Coronary artery (tissue), 2 donors: ENCODE data around the gene CPZ.
"Not testable (repeated sequence)": the region's sequence is repeated elsewhere in the genome, so short reads cannot be mapped to it uniquely, and the experiment has no call there.

Experiments
- DNase-seq: peaks from one replicate; pipeline ENCODE4 v3.0.0-alpha.2; 2017; ENCODE audit warnings: low spot score
- H3K27ac ChIP-seq, 2 donors: fragments of 200-600 bp; sonication (generic); one replicate each; pipeline ENCODE4 v1.5.1; 2016 to 2019
- H3K4me3 ChIP-seq: fragments of 200-600 bp; sonication (generic); 2 replicates; pipeline ENCODE4 v1.5.1; 2016; ENCODE audit warnings: mild to moderate bottlenecking, moderate library complexity
- TF ChIP-seq, protein P1 (sequence below): fragments of 200-600 bp; sonication (generic); IDR thresholded peaks from one replicate; pipeline ENCODE4 v1.5.1; 2019; ENCODE audit warnings: antibody characterized with exemption

The CPZ gene

DNA sequence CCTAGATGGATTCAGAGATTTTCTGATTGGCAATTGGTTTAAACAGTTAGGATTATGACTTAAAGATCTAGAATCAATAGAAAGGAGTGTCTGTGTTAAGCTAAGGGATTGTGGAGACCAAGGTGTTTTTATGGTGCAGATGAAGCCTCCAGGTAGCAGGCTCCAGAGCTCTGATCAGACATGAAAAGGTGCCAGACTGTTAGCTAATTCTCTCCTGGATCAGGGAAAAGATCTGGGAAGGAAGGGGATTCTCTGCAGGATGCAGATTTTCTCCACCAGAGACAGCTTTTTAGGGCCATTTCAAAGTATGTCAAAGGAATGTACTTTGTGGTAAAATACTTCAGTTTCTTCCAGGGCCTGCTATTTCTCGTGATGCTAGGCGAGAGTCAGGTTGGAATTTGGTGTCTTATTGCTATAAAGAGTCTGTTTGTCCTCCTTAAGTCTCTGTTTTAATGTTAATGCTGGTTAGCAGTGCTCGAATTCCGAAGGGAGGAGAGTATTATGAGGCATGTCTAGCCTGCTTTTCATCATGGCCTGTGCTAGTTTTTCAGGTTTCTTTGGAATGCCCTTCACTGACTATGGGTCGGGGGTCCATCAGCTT lies 24.4 kb upstream of the CPZ start:
- DNase-seq, result no peak
- no peak overlapping the region for H3K4me3 ChIP-seq
- TF ChIP-seq, protein P1, sequence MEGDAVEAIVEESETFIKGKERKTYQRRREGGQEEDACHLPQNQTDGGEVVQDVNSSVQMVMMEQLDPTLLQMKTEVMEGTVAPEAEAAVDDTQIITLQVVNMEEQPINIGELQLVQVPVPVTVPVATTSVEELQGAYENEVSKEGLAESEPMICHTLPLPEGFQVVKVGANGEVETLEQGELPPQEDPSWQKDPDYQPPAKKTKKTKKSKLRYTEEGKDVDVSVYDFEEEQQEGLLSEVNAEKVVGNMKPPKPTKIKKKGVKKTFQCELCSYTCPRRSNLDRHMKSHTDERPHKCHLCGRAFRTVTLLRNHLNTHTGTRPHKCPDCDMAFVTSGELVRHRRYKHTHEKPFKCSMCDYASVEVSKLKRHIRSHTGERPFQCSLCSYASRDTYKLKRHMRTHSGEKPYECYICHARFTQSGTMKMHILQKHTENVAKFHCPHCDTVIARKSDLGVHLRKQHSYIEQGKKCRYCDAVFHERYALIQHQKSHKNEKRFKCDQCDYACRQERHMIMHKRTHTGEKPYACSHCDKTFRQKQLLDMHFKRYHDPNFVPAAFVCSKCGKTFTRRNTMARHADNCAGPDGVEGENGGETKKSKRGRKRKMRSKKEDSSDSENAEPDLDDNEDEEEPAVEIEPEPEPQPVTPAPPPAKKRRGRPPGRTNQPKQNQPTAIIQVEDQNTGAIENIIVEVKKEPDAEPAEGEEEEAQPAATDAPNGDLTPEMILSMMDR, result no peak
- H3K27ac ChIP-seq, result no peak overlapping the region

DNA sequence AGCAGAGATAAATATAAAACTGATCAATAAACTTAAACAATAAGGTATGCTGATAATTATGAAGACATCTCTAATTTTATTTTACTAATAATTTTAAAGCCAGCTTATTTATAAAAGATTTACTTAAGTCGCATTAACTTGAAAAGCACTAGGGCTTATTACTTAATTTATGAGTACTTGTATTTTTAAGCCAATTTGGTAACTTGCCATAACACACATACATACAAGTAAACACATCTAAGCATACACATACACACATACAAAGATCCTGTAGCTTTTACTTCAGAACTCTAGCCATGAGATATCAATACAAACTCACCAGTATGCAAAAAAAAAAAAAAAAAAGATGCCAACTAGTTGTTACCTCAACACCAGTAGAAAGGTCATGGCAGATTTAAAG lies 22.4 kb upstream of the CPZ start:
- no peak for DNase-seq
- H3K4me3 ChIP-seq, result no peak overlapping the region
- H3K27ac ChIP-seq, result no peak overlapping the region
- TF ChIP-seq, protein P1, result no peak

DNA sequence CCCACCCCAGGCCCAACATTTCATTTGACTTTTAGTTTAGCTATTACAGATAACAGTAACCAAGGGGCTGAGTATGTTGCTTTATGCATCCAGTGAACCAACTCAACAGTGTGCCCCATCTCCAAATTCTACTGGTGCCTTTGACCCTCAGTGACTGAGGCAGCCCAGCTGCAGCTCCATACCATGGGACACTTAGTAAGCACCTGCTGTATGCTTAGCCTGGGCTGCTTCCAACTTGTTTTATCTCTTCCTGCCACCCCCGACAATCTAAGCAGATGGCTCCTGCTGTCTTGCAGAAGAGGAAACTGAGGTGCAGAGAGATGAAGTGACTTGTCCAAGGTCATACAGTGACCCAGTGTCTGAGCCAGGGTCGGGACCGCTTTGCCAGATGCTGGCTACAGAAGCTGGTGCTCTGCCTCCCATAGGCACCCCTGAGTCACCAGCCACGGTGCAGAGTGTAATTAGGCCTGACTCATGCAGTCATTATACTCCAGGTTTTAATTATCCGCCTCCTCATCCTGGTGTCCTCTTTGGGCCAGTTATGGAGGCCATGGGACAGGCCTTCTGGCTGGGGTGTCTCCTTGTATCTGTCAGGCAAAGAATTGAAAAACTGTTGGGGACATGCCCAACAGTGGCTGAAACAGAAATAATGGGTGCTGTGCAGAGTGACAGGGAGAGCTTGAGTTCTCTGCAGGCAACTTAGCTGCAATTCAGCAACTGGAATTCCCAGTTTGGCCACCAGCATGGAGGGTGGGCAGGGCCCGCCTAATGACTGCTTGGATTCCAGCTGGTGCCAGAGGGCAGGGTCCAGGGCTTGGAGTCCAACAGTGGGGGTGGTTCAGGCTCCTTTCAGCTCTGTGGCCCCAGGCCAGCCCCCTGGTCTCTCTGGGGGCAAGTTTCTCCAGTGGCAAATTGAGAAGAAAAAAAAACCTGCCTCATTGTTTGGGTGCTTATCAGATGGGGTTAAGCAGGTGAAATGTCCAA lies 20.6 kb upstream of the CPZ start:
- no peak for DNase-seq
- Histone ChIP-seq H3K4me3 (no peak overlapping the region), H3K27ac (no peak overlapping the region)
- TF ChIP-seq, protein P1, result no peak

DNA sequence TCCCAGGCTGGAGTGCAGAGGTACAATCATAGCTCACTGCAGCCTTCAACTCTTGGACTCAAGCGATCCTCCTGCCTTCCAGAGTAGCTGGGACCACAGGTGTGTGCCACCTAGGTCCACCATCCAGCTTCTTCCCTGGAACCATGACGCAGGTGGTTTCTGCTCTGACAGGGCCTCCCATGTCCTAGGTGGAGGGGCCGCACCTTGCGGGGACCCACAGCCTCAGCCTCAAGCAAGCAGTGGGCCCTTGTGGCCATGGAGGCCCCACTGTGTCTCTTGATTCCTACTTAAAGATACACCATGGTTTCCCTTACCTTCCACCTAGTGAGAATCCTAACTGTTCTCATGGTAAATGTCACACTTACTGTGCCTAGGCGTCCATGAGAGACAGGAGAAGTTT lies 19.3 kb upstream of the CPZ start:
- TF ChIP-seq, protein P1, result no peak
- no peak overlapping the region for H3K4me3 ChIP-seq
- no peak for DNase-seq
- no peak overlapping the region for H3K27ac ChIP-seq

DNA sequence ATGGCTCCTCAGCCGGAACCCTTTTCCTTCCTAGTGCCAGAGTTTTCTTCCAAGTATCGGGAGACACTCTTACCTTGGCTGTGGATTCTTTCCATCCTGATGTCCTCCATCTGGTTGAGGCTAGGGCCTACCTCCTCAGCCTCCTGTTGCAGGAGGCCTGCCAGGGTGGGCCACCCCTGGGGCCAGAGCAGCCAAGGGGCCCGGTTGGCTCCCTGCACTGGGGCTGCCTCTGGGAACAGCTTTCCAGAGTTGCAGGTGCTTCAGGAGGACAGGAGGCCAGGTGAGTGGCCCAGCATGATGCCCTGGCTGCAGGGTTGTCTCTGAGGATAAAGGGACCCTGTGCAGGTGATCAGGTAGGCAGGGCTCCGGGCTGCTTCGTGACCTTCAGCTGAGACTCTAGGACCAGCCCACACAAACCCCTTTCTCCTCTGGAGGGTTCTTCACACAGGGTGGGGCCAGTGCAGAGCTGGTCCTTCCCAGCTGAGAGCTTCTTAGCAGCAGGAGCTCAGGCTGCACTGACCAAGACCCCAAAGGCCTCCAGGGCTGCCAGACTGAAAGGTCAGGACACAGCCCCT lies 17.7 kb upstream of the CPZ start:
- H3K4me3 ChIP-seq, result no peak overlapping the region
- DNase-seq, result no peak
- no peak overlapping the region for H3K27ac ChIP-seq
- TF ChIP-seq, protein P1, result no peak

DNA sequence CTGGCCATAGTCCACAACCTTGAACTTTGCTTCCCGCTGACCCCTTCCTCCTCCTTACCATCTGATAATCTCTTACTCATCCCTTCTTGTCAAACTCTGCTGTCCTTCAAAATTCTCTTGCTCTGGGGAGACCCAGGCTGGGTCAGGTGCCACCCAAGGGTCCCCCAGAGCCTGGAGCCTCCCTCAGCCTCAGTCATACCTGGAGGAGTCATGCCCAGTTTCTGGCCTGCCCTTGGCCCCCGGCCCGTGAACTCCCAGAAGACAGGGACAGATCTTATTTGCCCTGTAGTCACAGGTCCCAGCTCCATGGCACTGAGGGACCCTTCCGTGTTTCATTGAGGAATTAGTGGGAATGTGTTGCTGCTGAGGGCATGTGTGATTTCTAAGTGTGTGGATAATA lies 17.1 kb upstream of the CPZ start:
- DNase-seq, result no peak
- H3K27ac ChIP-seq, result no peak overlapping the region
- TF ChIP-seq, protein P1, result no peak
- H3K4me3 ChIP-seq, result no peak overlapping the region

DNA sequence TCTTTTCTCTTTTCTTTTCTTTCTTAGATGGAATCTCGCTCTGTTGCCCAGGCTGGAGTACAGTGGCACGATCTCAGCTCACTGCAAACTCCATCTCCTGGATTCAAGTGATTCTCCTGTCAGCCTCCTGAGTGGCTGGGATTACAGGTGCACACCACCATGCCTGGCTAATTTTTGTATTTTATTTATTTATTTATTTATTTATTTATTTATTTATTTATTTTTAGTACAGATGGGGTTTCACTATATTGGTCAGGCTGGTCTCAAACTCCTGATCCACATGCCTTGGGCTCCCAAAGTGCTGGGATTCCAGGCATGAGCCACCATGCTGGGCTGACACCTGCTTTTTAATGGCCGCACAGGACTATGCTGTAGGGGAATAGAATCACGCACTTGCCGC lies 16.0 kb upstream of the CPZ start:
- H3K27ac ChIP-seq, DNase-seq, H3K4me3 ChIP-seq: not testable (repeated sequence)
